Heart right ventricle (tissue), 16 donors: ENCODE measurements around the gene ANKLE1. TPM values are rescaled to one million over a fixed set of nuclear protein-coding genes. Genes with fewer than 3 reads are reported as not detected.

Experiments
- ATAC-seq, 8 donors: fragments of 200-7000 bp; cut with Tn5 transposase; one replicate each; pipeline ENCODE4 v1.9.1; 2020; ENCODE audit warnings: mild to moderate bottlenecking in 8 of 8, moderate library complexity in 8 of 8, moderate number of reproducible peaks in 1 of 8
- DNase-seq, 2 donors: peaks; one replicate each; pipeline ENCODE4 v3.0.0-alpha.2; 2020
- H3K27ac ChIP-seq, 10 donors: fragments of 200-600 bp; sonication (generic) in 2 of 10; one replicate each; pipeline versions ENCODE4 v1.5.0 to v1.8.0; 2020 to 2022; ENCODE audit warnings: mild to moderate bottlenecking in 3 of 10
- H3K27me3 ChIP-seq, 7 donors: fragments of 200-600 bp; one replicate each; pipeline ENCODE4 v1.8.0; 2021 to 2022; ENCODE audit warnings: mild to moderate bottlenecking in 2 of 7
- H3K36me3 ChIP-seq, 9 donors: fragments of 200-600 bp; sonication (generic) in 1 of 9; one replicate each; pipeline versions ENCODE4 v1.5.0 to v1.8.0; 2020 to 2022; ENCODE audit warnings: mild to moderate bottlenecking in 2 of 9
- H3K4me1 ChIP-seq, 9 donors: fragments of 200-600 bp; sonication (generic) in 1 of 9; one replicate each; pipeline versions ENCODE4 v1.5.0 to v1.8.0; 2020 to 2022; ENCODE audit warnings: mild to moderate bottlenecking in 4 of 9
- H3K4me3 ChIP-seq, 10 donors: fragments of 200-600 bp; sonication (generic) in 2 of 10; one replicate each; pipeline versions ENCODE4 v1.5.0 to v1.8.0; 2020 to 2022; ENCODE audit warnings: mild to moderate bottlenecking in 7 of 10, moderate library complexity in 2 of 10
- H3K9me3 ChIP-seq, 11 donors: fragments of 200-600 bp in 10 of 11; sonication (generic) in 2 of 11; one replicate each; pipeline versions ENCODE4 v1.5.0 to v1.8.0; 2013 to 2022; ENCODE audit warnings: mild to moderate bottlenecking in 2 of 11, control low read depth in 1 of 11, moderate library complexity in 1 of 11
- WGBS, 2 donors: extraction: QIAGEN DNeasy Blood & Tissue Kit; methylation state at CpG; one replicate each; pipeline ENCODE4 v1.1.7; 2013; ENCODE audit warnings: inconsistent platforms in 1 of 2; 5-methylcytosine and 5-hydroxymethylcytosine counted together
- intact Hi-C, 10 donors: fragments of 100-400 bp; cut with DNase I; formaldehyde crosslinking; loops; one replicate each; pipeline versions ENCODE4 v1.11.1 to v1.14.2; 2022
- long read RNA-seq, 3 donors: library from polyadenylated mRNA; unstranded; transcript quantifications; one replicate each; pipeline ENCODE4 v2.0.0, GENCODE V29; 2020 to 2021
- polyA plus RNA-seq, 2 donors: library from polyadenylated mRNA; stranded (reverse); fragments of 200-250 nt; gene quantifications; one replicate each; pipeline ENCODE4 v1.2.3, GENCODE V29; 2013
- total RNA-seq, 10 donors: library from RNA; stranded (reverse); fragmentation: NEBNext Ultra II Directional in 3 of 10; extraction: Animal tissue kit (Norgen Biotek cat#: 25700) in 3 of 10; gene quantifications; one replicate each; pipeline versions ENCODE4 v1.2.1 to v1.2.4, GENCODE V29; 2021 to 2023
- TF ChIP-seq, protein P1 (sequence below), 9 donors: fragments of 200-600 bp; sonication (generic) in 2 of 9; IDR thresholded peaks; one replicate each; pipeline versions ENCODE4 v1.5.0 to v1.8.0; 2021 to 2022; ENCODE audit warnings: antibody characterized with exemption in 9 of 9, mild to moderate bottlenecking in 5 of 9, moderate library complexity in 1 of 9
- donor health status: Arrhythmogenic right ventricular cardiomyopathy.
- donor health status: ischemic (EF 13 %, LVEDD 7.1; RV severe dilation, severe dysfunction).
- donor health status: healthy with polysubstance abuse.
- donor health status: DM: no; HTN: yes; CAD: no.
- donor health status: DM: no; HTN: no; CAD: no.
- donor health status: ischemic (EF 25% LVEDD 6.9; RV normal size, moderate dysfunction).
- donor health status: ischemic (EF 25% LVEDD 5.7; RV mildly dilated, moderate dysfunction).
- donor health status: healthy.
- donor health status: DM: yes; HTN: yes; CAD: no.
- donor health status: Ischemic cardiomyopathy.
- donor health status: ischemic (EF 35%, LVEDD 5.7; RV mildly dilated, moderate dysfunction).
- donor health status: nonischemic (EF 11% LVEDD 7.7; RV severe dilation, severe dysfunction).
- donor health status: DM: yes; HTN: yes; CAD: no.
- donor health status: PGD.
- donor health status: ischemic (EF 29% LVEDD 5.4; RV normal size, mild dysfunction).
- donor health status: nonischemic (EF 23%, LVEDD 6.1; RV moderate dilation, normal function).

Gene ANKLE1, protein sequence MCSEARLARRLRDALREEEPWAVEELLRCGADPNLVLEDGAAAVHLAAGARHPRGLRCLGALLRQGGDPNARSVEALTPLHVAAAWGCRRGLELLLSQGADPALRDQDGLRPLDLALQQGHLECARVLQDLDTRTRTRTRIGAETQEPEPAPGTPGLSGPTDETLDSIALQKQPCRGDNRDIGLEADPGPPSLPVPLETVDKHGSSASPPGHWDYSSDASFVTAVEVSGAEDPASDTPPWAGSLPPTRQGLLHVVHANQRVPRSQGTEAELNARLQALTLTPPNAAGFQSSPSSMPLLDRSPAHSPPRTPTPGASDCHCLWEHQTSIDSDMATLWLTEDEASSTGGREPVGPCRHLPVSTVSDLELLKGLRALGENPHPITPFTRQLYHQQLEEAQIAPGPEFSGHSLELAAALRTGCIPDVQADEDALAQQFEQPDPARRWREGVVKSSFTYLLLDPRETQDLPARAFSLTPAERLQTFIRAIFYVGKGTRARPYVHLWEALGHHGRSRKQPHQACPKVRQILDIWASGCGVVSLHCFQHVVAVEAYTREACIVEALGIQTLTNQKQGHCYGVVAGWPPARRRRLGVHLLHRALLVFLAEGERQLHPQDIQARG
- total RNA-seq, result under 1 TPM in 8 of 10 donors, not detected in 2; 0.09 to 0.85 (median 0.22) TPM
- polyA plus RNA-seq, result under 1 TPM; 0.15 to 0.20 TPM
- long read RNA-seq, donor 1, result 0 reads
- long read RNA-seq, donor 2, result 0 reads
- long read RNA-seq, donor 3, result 0 reads

DNA sequence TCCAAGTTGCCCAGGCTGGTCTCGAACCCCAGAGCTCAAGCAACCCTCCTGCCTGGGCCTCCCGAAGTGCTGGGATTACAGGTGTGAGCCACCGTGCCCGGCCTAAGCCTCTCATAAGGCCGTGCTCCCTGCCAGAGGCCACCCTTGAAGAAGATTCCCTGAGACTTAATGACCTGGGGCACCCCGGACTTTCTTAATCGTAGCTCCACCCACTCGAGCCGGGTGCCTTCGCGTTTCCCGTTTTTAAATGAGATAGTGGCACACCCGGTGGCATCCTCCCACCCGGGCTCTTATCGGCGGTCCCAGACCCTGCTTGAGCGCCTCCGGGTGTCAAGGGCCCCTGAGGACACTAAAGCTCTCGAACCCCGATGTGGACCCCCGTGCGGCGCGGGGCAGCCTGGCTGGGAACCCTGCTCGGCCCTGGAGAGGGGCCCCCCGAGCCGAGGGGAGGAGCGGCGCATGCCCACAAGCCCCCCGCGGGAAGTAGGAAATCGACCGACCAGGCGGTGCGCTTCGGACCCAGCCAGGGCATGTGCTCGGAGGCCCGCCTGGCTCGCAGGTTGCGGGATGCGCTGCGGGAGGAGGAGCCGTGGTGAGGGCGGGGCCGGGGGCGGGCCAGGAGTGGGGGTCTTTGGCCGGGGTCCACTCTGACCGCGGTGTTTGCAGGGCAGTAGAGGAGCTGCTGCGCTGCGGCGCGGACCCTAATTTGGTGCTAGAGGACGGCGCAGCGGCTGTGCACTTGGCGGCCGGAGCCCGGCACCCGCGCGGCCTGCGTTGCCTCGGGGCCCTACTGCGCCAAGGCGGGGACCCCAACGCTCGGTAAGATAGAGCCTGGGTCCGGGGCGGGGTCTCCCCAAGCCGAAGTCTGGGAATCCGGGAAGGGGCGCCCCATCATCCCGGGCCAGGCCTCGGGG lies at the start of gene ANKLE1:
ANKLE1 (plus strand) TSS at position 511 of the 914 bp plus-strand sequence; CDS start at position 531, 20 bp downstream.
- intact Hi-C loops, result loop anchor here (1.0 to 10.0 kb wide), 12 partner anchors 21 to 507 kb away; partner anchors contain the start of gene USE1 (in 1 of the 10)
- TF ChIP-seq, protein P1, sequence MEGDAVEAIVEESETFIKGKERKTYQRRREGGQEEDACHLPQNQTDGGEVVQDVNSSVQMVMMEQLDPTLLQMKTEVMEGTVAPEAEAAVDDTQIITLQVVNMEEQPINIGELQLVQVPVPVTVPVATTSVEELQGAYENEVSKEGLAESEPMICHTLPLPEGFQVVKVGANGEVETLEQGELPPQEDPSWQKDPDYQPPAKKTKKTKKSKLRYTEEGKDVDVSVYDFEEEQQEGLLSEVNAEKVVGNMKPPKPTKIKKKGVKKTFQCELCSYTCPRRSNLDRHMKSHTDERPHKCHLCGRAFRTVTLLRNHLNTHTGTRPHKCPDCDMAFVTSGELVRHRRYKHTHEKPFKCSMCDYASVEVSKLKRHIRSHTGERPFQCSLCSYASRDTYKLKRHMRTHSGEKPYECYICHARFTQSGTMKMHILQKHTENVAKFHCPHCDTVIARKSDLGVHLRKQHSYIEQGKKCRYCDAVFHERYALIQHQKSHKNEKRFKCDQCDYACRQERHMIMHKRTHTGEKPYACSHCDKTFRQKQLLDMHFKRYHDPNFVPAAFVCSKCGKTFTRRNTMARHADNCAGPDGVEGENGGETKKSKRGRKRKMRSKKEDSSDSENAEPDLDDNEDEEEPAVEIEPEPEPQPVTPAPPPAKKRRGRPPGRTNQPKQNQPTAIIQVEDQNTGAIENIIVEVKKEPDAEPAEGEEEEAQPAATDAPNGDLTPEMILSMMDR (IDR thresholded peaks at IDR 0.05), result no peak
- Histone ChIP-seq H3K36me3 (peaks cover 0 to 30% (median 10%) of the 10 kb centered on the region in 9 donors), H3K27ac (no peak within 1 kb of the TSS), H3K9me3 (no peaks in the 10 kb centered on the region), H3K4me1 (peaks cover 13 to 19% (median 16%) of the 10 kb centered on the region in 9 donors), H3K27me3 (peaks cover 11 to 21% (median 16%) of the 10 kb centered on the region in 7 donors), H3K4me3 (peak within 1 kb of the TSS; percentile 6 to 56 (median 42))
- 9% methylated on average over 69 to 75 of the region's 75 CpGs for WGBS, 2 donors
- ATAC-seq (peak; percentile 23 to 42 (median 26)), DNase-seq (peak in 1 of 2 donors; percentile 29)

DNA sequence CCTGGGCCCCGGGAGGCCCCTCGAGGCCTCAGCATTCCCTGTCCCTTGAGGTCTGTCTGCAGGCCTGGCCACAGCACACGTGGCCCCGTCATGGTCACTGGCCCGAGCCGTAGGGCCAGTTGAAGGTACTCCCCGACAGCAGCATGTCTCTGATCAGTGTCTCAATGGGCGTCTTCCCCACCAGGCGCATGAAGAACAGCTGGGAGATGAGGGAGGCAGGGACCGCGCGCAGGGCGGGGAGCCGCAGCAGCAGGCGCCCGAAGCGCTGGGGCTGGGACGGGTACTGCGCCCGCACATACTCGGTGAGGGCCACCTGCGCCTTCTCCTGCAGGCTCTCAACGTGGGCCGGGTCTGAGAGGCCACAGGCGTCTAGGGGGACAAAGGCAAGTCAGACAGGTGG lies 49.4 kb upstream of the ANKLE1 start:
- peaks cover 0 to 64% (median 18%) of the 10 kb centered on the region in 9 donors for H3K36me3 ChIP-seq
- intact Hi-C loops, result no loop called here

DNA sequence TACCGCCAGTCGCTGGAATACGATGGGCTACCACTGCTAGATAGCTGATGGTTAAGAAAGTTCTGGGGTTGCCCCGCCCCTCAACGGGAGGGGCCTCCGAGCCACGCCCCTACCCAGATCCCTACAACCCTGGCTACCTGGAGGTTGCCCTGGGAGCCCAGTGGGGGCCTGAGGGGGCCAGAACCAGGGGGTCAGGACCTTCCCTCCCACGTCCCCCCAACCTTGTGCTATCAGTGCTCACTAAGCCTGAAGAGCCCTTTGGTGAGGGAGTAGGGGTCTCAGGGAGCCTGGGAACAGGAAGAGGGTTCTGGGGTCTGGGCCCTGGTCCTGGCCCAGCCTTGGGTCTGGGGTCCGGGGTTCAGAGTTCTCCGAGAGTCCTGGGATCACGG lies 46.8 kb upstream of the ANKLE1 start:
- TF ChIP-seq, protein P1 (IDR thresholded peaks at IDR 0.05), result no peak
- Histone ChIP-seq H3K9me3 (no peaks in the 10 kb centered on the region), H3K4me3 (peak overlapping the region; percentile 5 to 67 (median 58)), H3K36me3 (peaks cover 0 to 67% (median 18%) of the 10 kb centered on the region in 9 donors), H3K4me1 (peaks cover 12 to 26% (median 21%) of the 10 kb centered on the region in 9 donors), H3K27me3 (no peaks in the 10 kb centered on the region), H3K27ac (peak overlapping the region in 9 of 10 donors; percentile 49 to 83 (median 79))
- WGBS, 2 donors, result 39 to 40% methylated on average over 11 of the region's 11 CpGs
- ATAC-seq (peak; percentile 65 to 71 (median 68)), DNase-seq (peak in 1 of 2 donors; percentile 50)
- intact Hi-C loops, result loop anchor here in 1 of 10 donors (5.0 kb wide), 1 partner anchor 168 kb away; no protein-coding TSS in a partner anchor

More for the DNA sequence above, 49.4 kb upstream of the ANKLE1 start:
- Histone ChIP-seq H3K4me1 (peaks cover 12 to 30% (median 25%) of the 10 kb centered on the region in 9 donors), H3K9me3 (no peaks in the 10 kb centered on the region), H3K27ac (no peak overlapping the region), H3K27me3 (no peaks in the 10 kb centered on the region), H3K4me3 (no peak overlapping the region)
- 91% methylated on average over 25 of the region's 25 CpGs for WGBS, 2 donors
- peak in 1 of 8 donors; percentile 1 for ATAC-seq
- TF ChIP-seq, protein P1 (IDR thresholded peaks at IDR 0.05), result no peak
- DNase-seq, result no peak
